OCI-LY3 (cell line): ENCODE measurements around the gene NACC1.
A peak's percentile ranks its signal among the peaks of the same experiment; 100 is the strongest.

ENCODE experiments used
- H2AFZ ChIP-seq: fragments of 200-600, 300-600 bp; shearing (Covaris generic); 2 replicates; pipeline ENCODE4 v1.6.0; 2014; ENCODE audit warnings: antibody characterized with exemption, low read depth, low read length
- H3K27ac ChIP-seq: fragments of 200-600, 300-600 bp; sonication (generic); 2 replicates; pipeline ENCODE4 v1.5.1; 2014; ENCODE audit warnings: mild to moderate bottlenecking, low read length, moderate library complexity, mixed read lengths
- H3K27me3 ChIP-seq: fragments of 200-600, 300-600 bp; sonication (generic); 2 replicates; pipeline ENCODE4 v1.6.1; 2014; ENCODE audit warnings: low read depth, low read length, mixed read lengths
- H3K36me3 ChIP-seq: fragments of 200-600, 300-600 bp; sonication (generic); replicated peaks from 2 replicates; pipeline ENCODE3; 2014; ENCODE audit warnings: low read depth, low read length, mixed read lengths
- H3K4me1 ChIP-seq: fragments of 300-600, 200-600 bp; sonication (generic); 2 replicates; pipeline ENCODE4 v1.6.1; 2014; ENCODE audit warnings: low read length, mixed read lengths
- H3K4me2 ChIP-seq: fragments of 200-600, 300-600 bp; sonication (generic); 2 replicates; pipeline ENCODE4 v1.6.1; 2014; ENCODE audit warnings: low read length, mixed read lengths
- H3K4me3 ChIP-seq: fragments of 300-600, 200-600 bp; sonication (generic); 2 replicates; pipeline ENCODE4 v1.5.1; 2014; ENCODE audit warnings: antibody characterized with exemption, mild to moderate bottlenecking, low read length, moderate library complexity
- H3K79me2 ChIP-seq: fragments of 300-600, 200-600 bp; shearing (Covaris generic); 2 replicates; pipeline ENCODE4 v1.6.1; 2014; ENCODE audit warnings: mild to moderate bottlenecking, low read length, mixed read lengths
- H3K9ac ChIP-seq: fragments of 300-600, 200-600 bp; shearing (Covaris generic); 2 replicates; pipeline ENCODE4 v1.6.0; 2014; ENCODE audit warnings: mild to moderate bottlenecking, low read length, moderate library complexity
- H3K9me3 ChIP-seq: fragments of 200-600, 300-600 bp; shearing (Covaris generic); 2 replicates; pipeline ENCODE4 v1.6.1; 2014; ENCODE audit warnings: low read length, mixed read lengths; ENCODE audit not compliant: insufficient read depth
- H4K20me1 ChIP-seq: fragments of 200-600, 300-600 bp; sonication (generic); 2 replicates; pipeline ENCODE4 v1.6.1; 2016; ENCODE audit warnings: low read length, mixed read lengths; ENCODE audit not compliant: insufficient read depth
- CTCF ChIP-seq: fragments of 200-600, 300-600 bp; sonication (generic); IDR thresholded peaks from 2 replicates; pipeline ENCODE4 v1.5.1; 2014; ENCODE audit warnings: antibody characterized with exemption, low read length, low read depth
- EZH2phosphoT487 ChIP-seq: fragments of 200-600 bp; shearing (Covaris generic); IDR thresholded peaks from 2 replicates; pipeline ENCODE4 v1.6.1; 2018; ENCODE audit warnings: antibody characterized with exemption, mixed run types, low read depth

The NACC1 gene

DNA sequence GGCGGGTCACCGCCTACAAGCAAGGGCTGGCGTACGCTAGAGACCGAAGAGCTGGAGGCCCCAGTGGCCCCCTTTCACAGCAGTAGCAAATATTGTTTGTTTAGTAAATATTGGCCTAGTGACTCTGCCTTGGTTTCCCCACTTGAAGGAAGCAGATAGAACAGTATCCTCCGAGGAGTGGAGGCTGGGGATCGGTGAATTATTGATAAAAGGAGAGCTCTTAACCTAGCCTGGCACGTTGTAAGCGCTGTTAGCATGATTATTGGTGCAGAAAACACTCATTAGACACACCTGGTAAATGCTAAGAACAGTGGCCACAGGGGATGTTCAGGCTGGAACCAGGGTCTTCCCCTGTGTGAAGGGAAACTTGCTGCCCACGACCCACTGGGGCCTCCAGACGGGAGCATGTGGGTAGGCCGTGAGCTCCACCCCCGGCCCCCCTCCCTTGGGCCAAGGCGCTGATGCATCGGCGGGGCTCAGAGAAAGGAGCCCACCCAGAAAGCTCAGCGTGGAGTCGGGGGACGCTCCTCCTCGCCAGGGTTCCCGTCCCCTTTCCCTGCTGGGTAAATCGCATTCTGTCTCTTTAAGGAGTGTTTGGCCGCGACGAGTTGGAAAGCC, 34.4 kb downstream of the NACC1 start:
- H3K9me3 ChIP-seq = no peaks in the 10 kb centered on the region
- peaks cover 53% of the 10 kb centered on the region for H3K4me1 ChIP-seq
- H4K20me1 ChIP-seq = no peaks in the 10 kb centered on the region
- peaks cover 14% of the 10 kb centered on the region for H3K36me3 ChIP-seq
- no peaks in the 10 kb centered on the region for H3K27me3 ChIP-seq
- H3K9ac ChIP-seq = peak overlapping the region; percentile 85
- no peak for TF ChIP-seq CTCF
- no peak for TF ChIP-seq EZH2phosphoT487
- peak overlapping the region; percentile 94 for H3K4me2 ChIP-seq
- peak overlapping the region; percentile 89 for H3K4me3 ChIP-seq
- H2AFZ ChIP-seq = peak overlapping the region; percentile 1; the same call in 1 of the 2 replicates
- peak overlapping the region; percentile 65 for H3K27ac ChIP-seq
- peaks cover 28% of the 10 kb centered on the region for H3K79me2 ChIP-seq

DNA sequence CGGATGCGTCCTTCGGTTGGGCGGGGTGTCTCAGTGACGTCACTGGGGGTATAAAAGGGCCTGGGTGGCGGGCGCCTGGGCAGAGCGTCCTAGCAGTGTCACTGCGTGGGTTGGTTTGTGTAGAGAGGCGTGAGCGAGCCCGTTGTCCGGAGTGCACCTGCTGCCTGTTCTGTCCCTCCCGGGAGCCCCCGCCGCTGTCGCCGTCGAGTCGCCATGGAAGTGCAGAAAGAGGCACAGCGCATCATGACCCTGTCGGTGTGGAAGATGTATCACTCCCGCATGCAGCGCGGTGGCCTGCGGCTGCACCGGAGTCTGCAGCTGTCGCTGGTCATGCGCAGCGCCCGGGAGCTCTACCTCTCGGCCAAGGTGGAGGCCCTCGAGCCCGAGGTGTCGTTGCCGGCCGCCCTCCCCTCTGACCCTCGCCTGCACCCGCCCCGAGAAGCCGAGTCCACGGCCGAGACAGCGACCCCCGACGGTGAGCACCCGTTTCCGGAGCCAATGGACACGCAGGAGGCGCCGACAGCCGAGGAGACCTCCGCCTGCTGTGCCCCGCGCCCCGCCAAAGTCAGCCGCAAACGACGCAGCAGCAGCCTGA, 35.0 kb downstream of the NACC1 start:
- peaks cover 28% of the 10 kb centered on the region for H3K79me2 ChIP-seq
- H3K4me2 ChIP-seq = peak overlapping the region; percentile 94
- peak overlapping the region; percentile 85 for H3K9ac ChIP-seq
- H3K27me3 ChIP-seq = no peaks in the 10 kb centered on the region
- H4K20me1 ChIP-seq = no peaks in the 10 kb centered on the region
- H3K36me3 ChIP-seq = peaks cover 14% of the 10 kb centered on the region
- H3K9me3 ChIP-seq = no peaks in the 10 kb centered on the region
- peak overlapping the region; percentile 89 for H3K4me3 ChIP-seq
- TF ChIP-seq EZH2phosphoT487 = no peak
- TF ChIP-seq CTCF = no peak
- no peak overlapping the region for H2AFZ ChIP-seq
- peaks cover 53% of the 10 kb centered on the region for H3K4me1 ChIP-seq
- peak overlapping the region; percentile 65; the same call in 1 of the 2 replicates for H3K27ac ChIP-seq

- Histone ChIP-seq H3K9me3 (no peaks in the 10 kb centered on the region), H3K79me2 (peaks cover 28% of the 10 kb centered on the region), H3K36me3 (peaks cover 14% of the 10 kb centered on the region), H3K4me1 (peaks cover 53% of the 10 kb centered on the region), H3K4me3 (peak overlapping the region; percentile 76), H3K4me2 (peak overlapping the region; percentile 81), H3K27ac (no peak overlapping the region), H2AFZ (no peak overlapping the region), H4K20me1 (no peaks in the 10 kb centered on the region), H3K27me3 (no peaks in the 10 kb centered on the region), H3K9ac (no peak overlapping the region)
- TF ChIP-seq EZH2phosphoT487 (no peak), CTCF (no peak)
These were observed 35.6 kb downstream of the NACC1 start for GRCh38 chr19:13153569-13154240.

GRCh38 chr19:13154241-13154778, 36.2 kb downstream of the NACC1 start:
- Histone ChIP-seq H4K20me1 (no peaks in the 10 kb centered on the region), H3K79me2 (peaks cover 28% of the 10 kb centered on the region), H3K9ac (peak overlapping the region; percentile 58), H3K4me1 (peaks cover 53% of the 10 kb centered on the region), H3K4me2 (peak overlapping the region; percentile 81), H3K9me3 (no peaks in the 10 kb centered on the region), H3K27me3 (no peaks in the 10 kb centered on the region), H3K36me3 (peaks cover 14% of the 10 kb centered on the region), H3K4me3 (peak overlapping the region; percentile 76), H3K27ac (peak overlapping the region; percentile 54), H2AFZ (no peak overlapping the region)
- TF ChIP-seq EZH2phosphoT487 (no peak), CTCF (no peak)
